ENCODE measurements around the gene MTMR10. TPM values are rescaled to one million over a fixed set of nuclear protein-coding genes. Genes with fewer than 3 reads are reported as not detected.

MTMR10 gene
- total RNA-seq (19.8 TPM), polyA plus RNA-seq (17.2 TPM)
- long read RNA-seq, donor 1 = 0 reads
- long read RNA-seq, donor 2 = 0 reads
- long read RNA-seq, donor 3, full-length matches to known transcripts = 2 of 2 reads
- long read RNA-seq, donor 3, partial matches to known transcripts = 0 of 2 reads
- long read RNA-seq, donor 3, other reads (novel, unspliced or antisense) = 0 of 2 reads
- long read RNA-seq, donor 4, full-length matches to known transcripts = 1 of 1 reads
- long read RNA-seq, donor 4, partial matches to known transcripts = 0 of 1 reads
- long read RNA-seq, donor 4, other reads (novel, unspliced or antisense) = 0 of 1 reads
- long read RNA-seq, donor 5, full-length matches to known transcripts = 3 of 3 reads
- long read RNA-seq, donor 5, partial matches to known transcripts = 0 of 3 reads
- long read RNA-seq, donor 5, other reads (novel, unspliced or antisense) = 0 of 3 reads
- long read RNA-seq, donor 6, full-length matches to known transcripts = 1 of 1 reads
- long read RNA-seq, donor 6, partial matches to known transcripts = 0 of 1 reads
- long read RNA-seq, donor 6, other reads (novel, unspliced or antisense) = 0 of 1 reads
- long read RNA-seq, donor 7, full-length matches to known transcripts = 1 of 1 reads
- long read RNA-seq, donor 7, partial matches to known transcripts = 0 of 1 reads
- long read RNA-seq, donor 7, other reads (novel, unspliced or antisense) = 0 of 1 reads
- long read RNA-seq, donor 8, full-length matches to known transcripts = 1 of 1 reads
- long read RNA-seq, donor 8, partial matches to known transcripts = 0 of 1 reads
- long read RNA-seq, donor 8, other reads (novel, unspliced or antisense) = 0 of 1 reads
- long read RNA-seq, donor 9, full-length matches to known transcripts = 1 of 1 reads
- long read RNA-seq, donor 9, partial matches to known transcripts = 0 of 1 reads
- long read RNA-seq, donor 9, other reads (novel, unspliced or antisense) = 0 of 1 reads
- long read RNA-seq, donor 10, full-length matches to known transcripts = 1 of 1 reads
- long read RNA-seq, donor 10, partial matches to known transcripts = 0 of 1 reads
- long read RNA-seq, donor 10, other reads (novel, unspliced or antisense) = 0 of 1 reads

- DNase-seq (ENCODE audit: low read depth in 6 of 9, low spot score in 9 of 9) = peak in 8 of 9 donors; percentile 42 to 85 (median 62)
- WGBS = under 1% methylated on average over 114 of the region's 114 CpGs
- H3K4me1 ChIP-seq (ENCODE audit: control insufficient read depth in 2 of 2, insufficient read depth in 2 of 2, low read length in 2 of 2) = peaks cover 15 to 18% of the 10 kb centered on the region in 2 donors
These were observed at the start of gene MTMR10 for GRCh38 chr15:30991255-30992235. Gene MTMR10 (minus strand): TSS chr15:30991628. CDS start chr15:30991506, 122 bp downstream.

GRCh38 chr15:31040611-31041010 is 49.2 kb upstream of the MTMR10 start:
- no peaks in the 10 kb centered on the region for H3K9me3 ChIP-seq (ENCODE audit: control insufficient read depth in 2 of 2, insufficient read depth in 1 of 2, low read length in 1 of 2)
- H3K27ac ChIP-seq (ENCODE audit: low read depth in 1 of 2, low read length in 1 of 2) = no peak overlapping the region
- no peaks in the 10 kb centered on the region for H3K4me1 ChIP-seq (ENCODE audit: control insufficient read depth in 2 of 2, insufficient read depth in 2 of 2, low read length in 2 of 2)
- 97% methylated on average over 8 of the region's 8 CpGs for WGBS
- H3K4me3 ChIP-seq (ENCODE audit: low read length in 2 of 2) = no peak overlapping the region
- no peak for DNase-seq (ENCODE audit: low read depth in 6 of 9, low spot score in 9 of 9)
- no peaks in the 10 kb centered on the region for H3K36me3 ChIP-seq (ENCODE audit: control insufficient read depth in 2 of 2, insufficient read depth in 2 of 2, low read length in 1 of 2)
- no peaks in the 10 kb centered on the region for H3K27me3 ChIP-seq (ENCODE audit: control insufficient read depth in 2 of 2, insufficient read depth in 1 of 2, low read length in 1 of 2)

More at GRCh38 chr15:30991255-30992235, at the start of gene MTMR10:
- Histone ChIP-seq H3K9me3 (ENCODE audit: control insufficient read depth in 2 of 2, insufficient read depth in 1 of 2, low read length in 1 of 2) (no peaks in the 10 kb centered on the region), H3K36me3 (ENCODE audit: control insufficient read depth in 2 of 2, insufficient read depth in 2 of 2, low read length in 1 of 2) (peaks cover 6 to 11% of the 10 kb centered on the region in 2 donors), H3K27me3 (ENCODE audit: control insufficient read depth in 2 of 2, insufficient read depth in 1 of 2, low read length in 1 of 2) (no peaks in the 10 kb centered on the region), H3K4me3 (ENCODE audit: low read length in 2 of 2) (peak within 1 kb of the TSS; percentile 93 to 97), H3K27ac (ENCODE audit: low read depth in 1 of 2, low read length in 1 of 2) (peak within 1 kb of the TSS; percentile 92 to 94)

DNA sequence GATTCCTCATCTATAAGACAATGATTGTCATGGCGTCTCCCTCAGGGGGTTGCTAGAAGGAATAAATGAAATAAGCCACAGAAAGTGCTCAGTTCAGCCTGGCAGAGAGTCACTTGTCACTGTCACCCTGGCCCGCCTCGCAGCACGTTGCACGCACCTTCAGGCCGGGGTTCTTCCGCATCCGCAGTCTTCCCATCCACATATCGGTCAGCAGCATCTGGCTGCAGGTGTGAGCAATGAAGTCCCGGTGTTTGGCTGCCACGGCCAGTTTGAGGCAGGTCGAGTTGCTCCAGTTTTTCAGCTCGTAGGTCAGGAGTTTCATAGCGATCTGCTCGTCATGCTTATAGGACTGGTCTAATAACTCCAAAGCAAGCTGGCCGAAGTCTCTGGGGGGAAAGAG is 48.5 kb upstream of the MTMR10 start:
- 97% methylated on average over 16 of the region's 16 CpGs for WGBS
- Histone ChIP-seq H3K36me3 (ENCODE audit: control insufficient read depth in 2 of 2, insufficient read depth in 2 of 2, low read length in 1 of 2) (no peaks in the 10 kb centered on the region), H3K4me1 (ENCODE audit: control insufficient read depth in 2 of 2, insufficient read depth in 2 of 2, low read length in 2 of 2) (no peaks in the 10 kb centered on the region), H3K27me3 (ENCODE audit: control insufficient read depth in 2 of 2, insufficient read depth in 1 of 2, low read length in 1 of 2) (no peaks in the 10 kb centered on the region), H3K4me3 (ENCODE audit: low read length in 2 of 2) (no peak overlapping the region), H3K27ac (ENCODE audit: low read depth in 1 of 2, low read length in 1 of 2) (no peak overlapping the region), H3K9me3 (ENCODE audit: control insufficient read depth in 2 of 2, insufficient read depth in 1 of 2, low read length in 1 of 2) (no peaks in the 10 kb centered on the region)
- DNase-seq (ENCODE audit: low read depth in 6 of 9, low spot score in 9 of 9) = no peak

GRCh38 chr15:31037731-31038477 is 46.5 kb upstream of the MTMR10 start:
- H3K36me3 ChIP-seq (ENCODE audit: control insufficient read depth in 2 of 2, insufficient read depth in 2 of 2, low read length in 1 of 2) = no peaks in the 10 kb centered on the region
- no peak overlapping the region for H3K27ac ChIP-seq (ENCODE audit: low read depth in 1 of 2, low read length in 1 of 2)
- WGBS = 95% methylated on average over 10 of the region's 10 CpGs
- no peak overlapping the region for H3K4me3 ChIP-seq (ENCODE audit: low read length in 2 of 2)
- H3K9me3 ChIP-seq (ENCODE audit: control insufficient read depth in 2 of 2, insufficient read depth in 1 of 2, low read length in 1 of 2) = no peaks in the 10 kb centered on the region
- no peaks in the 10 kb centered on the region for H3K4me1 ChIP-seq (ENCODE audit: control insufficient read depth in 2 of 2, insufficient read depth in 2 of 2, low read length in 2 of 2)
- H3K27me3 ChIP-seq (ENCODE audit: control insufficient read depth in 2 of 2, insufficient read depth in 1 of 2, low read length in 1 of 2) = no peaks in the 10 kb centered on the region
- DNase-seq (ENCODE audit: low read depth in 6 of 9, low spot score in 9 of 9) = no peak

- Histone ChIP-seq H3K27me3 (ENCODE audit: control insufficient read depth in 2 of 2, insufficient read depth in 1 of 2, low read length in 1 of 2) (no peaks in the 10 kb centered on the region), H3K4me1 (ENCODE audit: control insufficient read depth in 2 of 2, insufficient read depth in 2 of 2, low read length in 2 of 2) (no peaks in the 10 kb centered on the region), H3K36me3 (ENCODE audit: control insufficient read depth in 2 of 2, insufficient read depth in 2 of 2, low read length in 1 of 2) (no peaks in the 10 kb centered on the region), H3K4me3 (ENCODE audit: low read length in 2 of 2) (no peak overlapping the region), H3K27ac (ENCODE audit: low read depth in 1 of 2, low read length in 1 of 2) (no peak overlapping the region), H3K9me3 (ENCODE audit: control insufficient read depth in 2 of 2, insufficient read depth in 1 of 2, low read length in 1 of 2) (no peaks in the 10 kb centered on the region)
- 94% methylated on average over 9 of the region's 9 CpGs for WGBS
- DNase-seq (ENCODE audit: low read depth in 6 of 9, low spot score in 9 of 9) = no peak
These were observed 45.4 kb upstream of the MTMR10 start for GRCh38 chr15:31036783-31037182.

DNA sequence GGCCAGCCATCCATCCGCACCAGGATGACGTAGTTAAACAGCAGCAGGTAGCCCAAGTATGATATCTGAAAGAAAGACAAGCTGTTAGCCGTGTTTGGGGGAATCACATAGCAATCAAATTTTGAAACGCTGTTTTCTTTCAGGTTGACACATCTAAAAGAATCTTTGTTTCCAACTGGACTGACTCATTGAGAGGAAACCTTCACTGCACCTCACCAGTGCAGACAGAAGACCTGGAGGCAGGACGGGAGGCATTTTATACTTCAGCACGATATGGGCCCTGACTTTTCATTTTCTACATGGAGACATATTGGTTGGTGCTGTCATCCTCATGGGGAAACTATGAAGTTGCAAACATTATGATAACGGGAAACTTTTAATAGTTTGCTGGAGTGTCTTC is 44.2 kb upstream of the MTMR10 start:
- Histone ChIP-seq H3K9me3 (ENCODE audit: control insufficient read depth in 2 of 2, insufficient read depth in 1 of 2, low read length in 1 of 2) (no peaks in the 10 kb centered on the region), H3K36me3 (ENCODE audit: control insufficient read depth in 2 of 2, insufficient read depth in 2 of 2, low read length in 1 of 2) (no peaks in the 10 kb centered on the region), H3K4me1 (ENCODE audit: control insufficient read depth in 2 of 2, insufficient read depth in 2 of 2, low read length in 2 of 2) (no peaks in the 10 kb centered on the region), H3K27me3 (ENCODE audit: control insufficient read depth in 2 of 2, insufficient read depth in 1 of 2, low read length in 1 of 2) (no peaks in the 10 kb centered on the region), H3K4me3 (ENCODE audit: low read length in 2 of 2) (no peak overlapping the region), H3K27ac (ENCODE audit: low read depth in 1 of 2, low read length in 1 of 2) (no peak overlapping the region)
- no peak for DNase-seq (ENCODE audit: low read depth in 6 of 9, low spot score in 9 of 9)
- WGBS = 97% methylated on average over 7 of the region's 7 CpGs

GRCh38 chr15:31034152-31034551 is 42.7 kb upstream of the MTMR10 start:
- Histone ChIP-seq H3K9me3 (ENCODE audit: control insufficient read depth in 2 of 2, insufficient read depth in 1 of 2, low read length in 1 of 2) (no peaks in the 10 kb centered on the region), H3K36me3 (ENCODE audit: control insufficient read depth in 2 of 2, insufficient read depth in 2 of 2, low read length in 1 of 2) (no peaks in the 10 kb centered on the region), H3K4me1 (ENCODE audit: control insufficient read depth in 2 of 2, insufficient read depth in 2 of 2, low read length in 2 of 2) (no peaks in the 10 kb centered on the region), H3K4me3 (ENCODE audit: low read length in 2 of 2) (no peak overlapping the region), H3K27ac (ENCODE audit: low read depth in 1 of 2, low read length in 1 of 2) (no peak overlapping the region), H3K27me3 (ENCODE audit: control insufficient read depth in 2 of 2, insufficient read depth in 1 of 2, low read length in 1 of 2) (no peaks in the 10 kb centered on the region)
- WGBS = 75% methylated on average over 4 of the region's 4 CpGs
- DNase-seq (ENCODE audit: low read depth in 6 of 9, low spot score in 9 of 9) = no peak

DNA sequence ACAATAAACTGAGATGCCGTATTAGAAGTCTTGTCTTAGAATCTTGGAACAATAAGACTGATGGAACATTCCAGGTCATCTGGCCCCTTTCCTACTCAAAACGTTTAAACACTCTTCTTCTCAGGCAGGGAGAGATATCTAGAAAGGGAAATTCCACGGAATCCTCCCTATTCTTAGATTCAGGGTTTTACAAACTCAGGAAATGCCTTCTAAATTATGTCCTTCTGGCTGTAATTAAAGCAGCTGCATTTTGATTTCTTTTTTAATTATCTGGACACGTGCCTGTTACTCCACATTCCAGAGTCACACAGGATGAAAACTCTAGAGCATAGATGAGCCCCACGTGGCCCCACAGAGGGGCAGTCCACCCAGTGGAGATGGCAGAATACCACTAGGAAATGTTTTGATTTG is 41.5 kb upstream of the MTMR10 start:
- DNase-seq (ENCODE audit: low read depth in 6 of 9, low spot score in 9 of 9) = peak in 1 of 9 donors; percentile 7
- H3K36me3 ChIP-seq (ENCODE audit: control insufficient read depth in 2 of 2, insufficient read depth in 2 of 2, low read length in 1 of 2) = no peaks in the 10 kb centered on the region
- 80% methylated on average over 5 of the region's 5 CpGs for WGBS
- H3K4me1 ChIP-seq (ENCODE audit: control insufficient read depth in 2 of 2, insufficient read depth in 2 of 2, low read length in 2 of 2) = no peaks in the 10 kb centered on the region
- no peak overlapping the region for H3K4me3 ChIP-seq (ENCODE audit: low read length in 2 of 2)
- no peaks in the 10 kb centered on the region for H3K9me3 ChIP-seq (ENCODE audit: control insufficient read depth in 2 of 2, insufficient read depth in 1 of 2, low read length in 1 of 2)
- no peaks in the 10 kb centered on the region for H3K27me3 ChIP-seq (ENCODE audit: control insufficient read depth in 2 of 2, insufficient read depth in 1 of 2, low read length in 1 of 2)
- peak overlapping the region in 1 of 2 donors; percentile 49 for H3K27ac ChIP-seq (ENCODE audit: low read depth in 1 of 2, low read length in 1 of 2)

All from thymus (tissue), 14 donors.